Trophoblast cell (in vitro differentiated cells and primary cell): ENCODE measurements around the gene NGFR.

Experiments
- DNase-seq, 2 donors: peaks; one replicate each; pipeline ENCODE4 v3.0.0-alpha.2; 2016
- H2AFZ ChIP-seq: 2 replicates; pipeline ENCODE4 v1.6.1; 2013; ENCODE audit warnings: low read length, moderate library complexity, mild to moderate bottlenecking; ENCODE audit not compliant: insufficient read depth, poor library complexity
- H2AK5ac ChIP-seq: 2 replicates; pipeline ENCODE4 v1.6.1; 2013; ENCODE audit warnings: mild to moderate bottlenecking, low read length
- H2BK120ac ChIP-seq: 2 replicates; pipeline ENCODE4 v1.6.1; 2013; ENCODE audit warnings: low read length, mild to moderate bottlenecking, moderate library complexity; ENCODE audit not compliant: insufficient read depth, poor library complexity
- H2BK12ac ChIP-seq: 2 replicates; pipeline ENCODE4 v1.6.1; 2013; ENCODE audit warnings: mild to moderate bottlenecking, low read length, moderate library complexity
- H2BK5ac ChIP-seq: 2 replicates; pipeline ENCODE4 v1.6.1; 2013; ENCODE audit warnings: low read length, low read depth, moderate library complexity, mild to moderate bottlenecking; ENCODE audit not compliant: poor library complexity
- H3K14ac ChIP-seq: 2 replicates; pipeline ENCODE4 v1.6.1; 2013; ENCODE audit warnings: mild to moderate bottlenecking, low read length
- H3K18ac ChIP-seq: 2 replicates; pipeline ENCODE4 v1.6.1; 2013; ENCODE audit warnings: mild to moderate bottlenecking, low read length
- H3K23ac ChIP-seq: 2 replicates; pipeline ENCODE4 v1.6.1; 2013; ENCODE audit warnings: low read length
- H3K27ac ChIP-seq: 2 replicates; pipeline ENCODE4 v1.5.1; 2013; ENCODE audit warnings: low read depth, mild to moderate bottlenecking, inconsistent platforms, low read length, moderate library complexity
- H3K27me3 ChIP-seq: 2 replicates; pipeline ENCODE4 v1.6.1; 2013; ENCODE audit warnings: inconsistent platforms, mild to moderate bottlenecking, low read length, moderate library complexity; ENCODE audit not compliant: insufficient read depth
- H3K36me3 ChIP-seq, 2 experiments: 1 replicate in 1 of 2; 2 replicates in 1 of 2; pipeline ENCODE4 v1.6.1; 2013; ENCODE audit warnings: low read length in 2 of 2, mild to moderate bottlenecking in 2 of 2, moderate library complexity in 1 of 2; ENCODE audit not compliant: insufficient read depth in 2 of 2, control insufficient read depth in 1 of 2
- H3K4ac ChIP-seq: 2 replicates; pipeline ENCODE4 v1.6.1; 2013; ENCODE audit warnings: low read depth, mild to moderate bottlenecking, low read length, moderate library complexity
- H3K4me1 ChIP-seq, 2 experiments: 1 replicate in 1 of 2; 2 replicates in 1 of 2; pipeline ENCODE4 v1.6.1; 2013; ENCODE audit warnings: low read length in 2 of 2, mild to moderate bottlenecking in 2 of 2, moderate library complexity in 1 of 2; ENCODE audit not compliant: insufficient read depth in 2 of 2, control insufficient read depth in 1 of 2
- H3K4me2 ChIP-seq: 2 replicates; pipeline ENCODE4 v1.6.1; 2013; ENCODE audit warnings: inconsistent platforms, mild to moderate bottlenecking, low read length, moderate library complexity
- H3K4me3 ChIP-seq: 2 replicates; pipeline ENCODE4 v1.5.1; 2013; ENCODE audit warnings: mild to moderate bottlenecking, low read depth, low read length, inconsistent platforms
- H3K79me1 ChIP-seq: one replicate; pipeline ENCODE4 v1.6.1; 2013; ENCODE audit warnings: low read length
- H3K79me2 ChIP-seq: 2 replicates; pipeline ENCODE4 v1.6.1; 2013; ENCODE audit warnings: low read length, mild to moderate bottlenecking; ENCODE audit not compliant: control insufficient read depth, insufficient read depth, poor library complexity
- H3K9ac ChIP-seq: 2 replicates; pipeline ENCODE4 v1.6.1; 2013; ENCODE audit warnings: mild to moderate bottlenecking, low read length
- H3K9me3 ChIP-seq: 2 replicates; pipeline ENCODE4 v1.6.1; 2013; ENCODE audit warnings: low read depth, mild to moderate bottlenecking, control low read depth, inconsistent platforms, low read length; ENCODE audit not compliant: insufficient read depth
- H4K12ac ChIP-seq: 2 replicates; pipeline ENCODE4 v1.6.1; 2013; ENCODE audit warnings: low read depth, mild to moderate bottlenecking, low read length, moderate library complexity
- H4K8ac ChIP-seq: 2 replicates; pipeline ENCODE4 v1.6.1; 2013; ENCODE audit warnings: low read depth, mild to moderate bottlenecking, low read length, moderate library complexity
- H4K91ac ChIP-seq: one replicate; pipeline ENCODE4 v1.6.1; 2013; ENCODE audit warnings: low read depth, mild to moderate bottlenecking, low read length, moderate library complexity
- WGBS: extraction: QIAGEN DNeasy Blood & Tissue Kit; methylation state at CpG from one replicate; pipeline ENCODE4 v1.1.7; 2013; ENCODE audit warnings: missing lambda C conversion rate; ENCODE audit not compliant: insufficient read length, insufficient coverage; ENCODE audit errors: extremely low coverage; 5-methylcytosine and 5-hydroxymethylcytosine counted together

NGFR gene

GRCh38 chr17:49543860-49544259, 48.8 kb downstream of the NGFR start:
- no peak overlapping the region for H3K18ac ChIP-seq
- H2BK12ac ChIP-seq, result no peak overlapping the region
- no peak overlapping the region for H2BK5ac ChIP-seq
- H3K79me1 ChIP-seq, result no peaks in the 10 kb centered on the region
- H3K36me3 ChIP-seq, result no peaks in the 10 kb centered on the region
- H3K27ac ChIP-seq, result no peak overlapping the region
- H3K9me3 ChIP-seq, result no peaks in the 10 kb centered on the region
- no peak overlapping the region for H3K14ac ChIP-seq
- DNase-seq, result no peak
- H4K91ac ChIP-seq, result no peak overlapping the region
- H3K4me1 ChIP-seq, result no peaks in the 10 kb centered on the region
- H3K4ac ChIP-seq, result no peak overlapping the region
- H3K4me3 ChIP-seq, result no peak overlapping the region
- H2AK5ac ChIP-seq, result no peak overlapping the region
- H3K4me2 ChIP-seq, result no peak overlapping the region
- no peak overlapping the region for H2AFZ ChIP-seq
- H4K12ac ChIP-seq, result no peak overlapping the region
- H3K9ac ChIP-seq, result no peak overlapping the region
- no CpG with 5 or more reads among the region's 3 CpGs for WGBS
- no peak overlapping the region for H2BK120ac ChIP-seq
- no peaks in the 10 kb centered on the region for H3K27me3 ChIP-seq
- no peak overlapping the region for H3K23ac ChIP-seq
- no peak overlapping the region for H4K8ac ChIP-seq
- no peaks in the 10 kb centered on the region for H3K79me2 ChIP-seq

GRCh38 chr17:49545007-49545660, 50.0 kb downstream of the NGFR start:
- Histone ChIP-seq H3K18ac (no peak overlapping the region), H4K12ac (no peak overlapping the region), H3K79me1 (no peaks in the 10 kb centered on the region), H3K36me3 (no peaks in the 10 kb centered on the region), H3K9ac (no peak overlapping the region), H3K9me3 (no peaks in the 10 kb centered on the region), H2AK5ac (no peak overlapping the region), H3K23ac (no peak overlapping the region), H4K91ac (no peak overlapping the region), H3K27me3 (no peaks in the 10 kb centered on the region), H2AFZ (no peak overlapping the region), H2BK12ac (no peak overlapping the region), H3K4me3 (no peak overlapping the region), H3K4ac (no peak overlapping the region), H3K14ac (no peak overlapping the region), H2BK120ac (no peak overlapping the region), H3K4me2 (no peak overlapping the region), H2BK5ac (no peak overlapping the region), H3K79me2 (no peaks in the 10 kb centered on the region), H3K27ac (no peak overlapping the region), H3K4me1 (no peaks in the 10 kb centered on the region), H4K8ac (no peak overlapping the region)
- WGBS, result no CpG with 5 or more reads among the region's 8 CpGs
- no peak for DNase-seq

GRCh38 chr17:49545806-49546545, 50.9 kb downstream of the NGFR start:
- Histone ChIP-seq H3K79me2 (no peaks in the 10 kb centered on the region), H4K8ac (no peak overlapping the region), H3K4me1 (no peaks in the 10 kb centered on the region), H2AFZ (no peak overlapping the region), H3K27me3 (no peaks in the 10 kb centered on the region), H3K36me3 (no peaks in the 10 kb centered on the region), H2BK12ac (no peak overlapping the region), H3K4me3 (no peak overlapping the region), H2BK5ac (no peak overlapping the region), H2AK5ac (no peak overlapping the region), H3K14ac (no peak overlapping the region), H3K4ac (no peak overlapping the region), H4K12ac (no peak overlapping the region), H4K91ac (no peak overlapping the region), H3K23ac (no peak overlapping the region), H3K18ac (no peak overlapping the region), H3K79me1 (no peaks in the 10 kb centered on the region), H2BK120ac (no peak overlapping the region), H3K9me3 (no peaks in the 10 kb centered on the region), H3K27ac (no peak overlapping the region), H3K4me2 (no peak overlapping the region), H3K9ac (no peak overlapping the region)
- no CpG with 5 or more reads among the region's 15 CpGs for WGBS
- DNase-seq, result no peak

GRCh38 chr17:49546546-49547535, 51.7 kb downstream of the NGFR start:
- Histone ChIP-seq H3K18ac (no peak overlapping the region), H2BK5ac (no peak overlapping the region), H2AK5ac (no peak overlapping the region), H3K79me1 (no peaks in the 10 kb centered on the region), H3K4me1 (peaks cover 2 to 4% of the 10 kb centered on the region in 2 experiments), H3K4ac (no peak overlapping the region), H2BK120ac (no peak overlapping the region), H3K4me2 (no peak overlapping the region), H3K36me3 (no peaks in the 10 kb centered on the region), H3K27ac (no peak overlapping the region), H2AFZ (no peak overlapping the region), H4K91ac (no peak overlapping the region), H4K8ac (no peak overlapping the region), H3K9ac (no peak overlapping the region), H4K12ac (no peak overlapping the region), H3K9me3 (no peaks in the 10 kb centered on the region), H3K4me3 (no peak overlapping the region), H3K14ac (no peak overlapping the region), H3K79me2 (no peaks in the 10 kb centered on the region), H2BK12ac (no peak overlapping the region), H3K27me3 (no peaks in the 10 kb centered on the region), H3K23ac (no peak overlapping the region)
- no CpG with 5 or more reads among the region's 18 CpGs for WGBS
- no peak for DNase-seq
